Activated T-cell treated with anti-CD3 and anti-CD28 coated beads, Interleukin-2, amount 50 U/mL, for 24 hours (primary cell): ENCODE measurements around the gene CASD1.
A peak's percentile ranks its signal among the peaks of the same experiment; 100 is the strongest.

ENCODE experiments used
- DNase-seq: peaks from one replicate; pipeline ENCODE4 v3.0.0-alpha.2; 2020
- H3K27ac Mint-ChIP-seq: 2 replicates; pipeline ENCODE4 v1.8.0; 2020; ENCODE audit warnings: mild to moderate bottlenecking, mixed read lengths
- H3K27me3 Mint-ChIP-seq: 2 replicates; pipeline ENCODE4 v1.8.0; 2020; ENCODE audit warnings: mixed read lengths
- H3K36me3 Mint-ChIP-seq: 2 replicates; pipeline ENCODE4 v1.8.0; 2020; ENCODE audit warnings: low read depth, mixed read lengths
- H3K4me1 Mint-ChIP-seq: 2 replicates; pipeline ENCODE4 v1.8.0; 2020; ENCODE audit warnings: low read depth, mixed read lengths
- H3K4me3 Mint-ChIP-seq: 2 replicates; pipeline ENCODE4 v1.8.0; 2020; ENCODE audit warnings: mild to moderate bottlenecking, moderate library complexity, mixed read lengths
- H3K9me3 Mint-ChIP-seq: 2 replicates; pipeline ENCODE4 v1.8.0; 2020; ENCODE audit warnings: mixed read lengths

Gene CASD1

GRCh38 chr7:94507462-94507861 lies 2.1 kb upstream of the CASD1 start:
- H3K9me3 Mint-ChIP-seq = no peaks in the 10 kb centered on the region
- peaks cover 29% of the 10 kb centered on the region for H3K4me1 Mint-ChIP-seq
- no peaks in the 10 kb centered on the region for H3K27me3 Mint-ChIP-seq
- peaks cover 14% of the 10 kb centered on the region for H3K36me3 Mint-ChIP-seq
- H3K27ac Mint-ChIP-seq = no peak overlapping the region
- no peak overlapping the region for H3K4me3 Mint-ChIP-seq
- no peak for DNase-seq

GRCh38 chr7:94507962-94508361 lies 1.6 kb upstream of the CASD1 start:
- Mint-ChIP-seq H3K4me3 (no peak overlapping the region), H3K36me3 (peaks cover 18% of the 10 kb centered on the region), H3K9me3 (no peaks in the 10 kb centered on the region), H3K27me3 (no peaks in the 10 kb centered on the region), H3K4me1 (peaks cover 34% of the 10 kb centered on the region), H3K27ac (no peak overlapping the region)
- no peak for DNase-seq

- DNase-seq = peak; percentile 81
- Mint-ChIP-seq H3K4me3 (peak overlapping the region; percentile 86), H3K9me3 (no peaks in the 10 kb centered on the region), H3K36me3 (peaks cover 21% of the 10 kb centered on the region), H3K27me3 (no peaks in the 10 kb centered on the region), H3K4me1 (peaks cover 48% of the 10 kb centered on the region), H3K27ac (peak overlapping the region; percentile 96)
Measured at GRCh38 chr7:94509887-94510581, 425 bp downstream of the CASD1 start.

- Mint-ChIP-seq H3K4me3 (peak overlapping the region; percentile 86), H3K9me3 (no peaks in the 10 kb centered on the region), H3K27ac (peak overlapping the region; percentile 92), H3K4me1 (peaks cover 54% of the 10 kb centered on the region), H3K36me3 (peaks cover 23% of the 10 kb centered on the region), H3K27me3 (no peaks in the 10 kb centered on the region)
- DNase-seq = peak; percentile 71
Measured at GRCh38 chr7:94510582-94511496, 1.2 kb downstream of the CASD1 start.

DNA sequence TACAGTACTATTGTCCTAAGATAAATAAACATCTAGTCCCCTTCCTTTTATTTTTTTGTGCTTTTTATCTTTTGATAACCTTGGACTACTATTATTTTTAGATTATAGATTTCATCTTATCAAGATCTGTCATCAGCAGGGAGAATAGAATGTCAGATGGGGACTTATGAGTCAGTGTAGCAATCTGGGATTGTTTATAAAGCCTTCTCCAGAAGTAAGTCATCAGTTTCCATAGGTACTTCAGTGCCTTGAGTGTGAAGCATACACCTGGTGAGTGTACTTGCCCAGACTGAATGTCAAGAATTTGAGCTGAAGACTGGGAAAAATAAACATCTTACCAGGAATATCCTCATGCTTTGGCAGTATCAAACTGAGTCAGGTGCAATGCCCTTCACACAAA lies 2.1 kb downstream of the CASD1 start:
- no peak for DNase-seq
- H3K36me3 Mint-ChIP-seq = peaks cover 23% of the 10 kb centered on the region
- no peaks in the 10 kb centered on the region for H3K27me3 Mint-ChIP-seq
- peak overlapping the region; percentile 86 for H3K4me3 Mint-ChIP-seq
- H3K27ac Mint-ChIP-seq = peak overlapping the region; percentile 92
- peaks cover 59% of the 10 kb centered on the region for H3K4me1 Mint-ChIP-seq
- no peaks in the 10 kb centered on the region for H3K9me3 Mint-ChIP-seq

DNA sequence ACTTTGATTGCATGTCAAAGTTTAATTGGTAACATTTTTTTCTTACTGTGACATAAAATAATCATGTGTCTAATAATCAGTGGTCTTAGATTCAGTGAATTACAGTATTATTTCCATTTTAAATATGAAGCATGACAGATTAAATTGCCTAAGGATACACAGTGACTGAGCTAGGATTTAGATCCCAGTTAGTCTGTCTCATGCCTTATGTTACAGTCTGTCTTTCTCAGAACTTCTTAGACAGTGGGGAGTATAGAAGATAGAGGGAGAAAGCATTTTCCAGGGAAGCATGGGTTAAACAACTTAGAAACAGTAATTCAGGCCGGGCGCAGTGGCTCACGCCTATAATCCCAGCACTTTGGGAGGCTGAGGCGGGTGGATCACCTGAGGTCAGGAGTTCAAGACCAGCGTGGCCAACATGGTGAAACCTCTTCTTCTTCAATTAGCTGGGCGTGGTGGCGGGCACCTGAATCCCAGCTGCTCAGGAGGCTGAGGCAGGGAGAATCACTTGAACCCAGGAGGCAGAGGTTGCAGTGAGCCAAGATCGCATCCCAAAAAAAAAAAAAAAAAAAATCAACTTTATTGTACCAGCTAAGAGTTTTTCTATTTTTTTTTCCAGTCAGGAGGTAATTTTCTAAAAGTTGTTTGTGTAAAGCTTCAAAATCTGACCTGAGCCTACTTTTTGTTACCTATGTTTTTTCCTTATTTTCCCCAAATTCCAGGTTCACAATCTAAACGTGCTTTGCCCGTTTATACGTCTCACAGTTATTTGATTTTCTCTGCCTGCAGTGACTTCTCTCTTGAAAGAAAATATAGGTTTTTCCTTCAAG lies 3.3 kb downstream of the CASD1 start:
- H3K4me1 Mint-ChIP-seq = peaks cover 59% of the 10 kb centered on the region
- H3K36me3 Mint-ChIP-seq = peaks cover 32% of the 10 kb centered on the region
- H3K27me3 Mint-ChIP-seq = no peaks in the 10 kb centered on the region
- H3K27ac Mint-ChIP-seq = no peak overlapping the region
- no peaks in the 10 kb centered on the region for H3K9me3 Mint-ChIP-seq
- no peak overlapping the region for H3K4me3 Mint-ChIP-seq
- DNase-seq = no peak

GRCh38 chr7:94513565-94513860 lies 3.9 kb downstream of the CASD1 start:
- Mint-ChIP-seq H3K27ac (no peak overlapping the region), H3K4me1 (peaks cover 56% of the 10 kb centered on the region), H3K9me3 (no peaks in the 10 kb centered on the region), H3K4me3 (no peak overlapping the region), H3K36me3 (peaks cover 36% of the 10 kb centered on the region), H3K27me3 (no peaks in the 10 kb centered on the region)
- DNase-seq = no peak

DNA sequence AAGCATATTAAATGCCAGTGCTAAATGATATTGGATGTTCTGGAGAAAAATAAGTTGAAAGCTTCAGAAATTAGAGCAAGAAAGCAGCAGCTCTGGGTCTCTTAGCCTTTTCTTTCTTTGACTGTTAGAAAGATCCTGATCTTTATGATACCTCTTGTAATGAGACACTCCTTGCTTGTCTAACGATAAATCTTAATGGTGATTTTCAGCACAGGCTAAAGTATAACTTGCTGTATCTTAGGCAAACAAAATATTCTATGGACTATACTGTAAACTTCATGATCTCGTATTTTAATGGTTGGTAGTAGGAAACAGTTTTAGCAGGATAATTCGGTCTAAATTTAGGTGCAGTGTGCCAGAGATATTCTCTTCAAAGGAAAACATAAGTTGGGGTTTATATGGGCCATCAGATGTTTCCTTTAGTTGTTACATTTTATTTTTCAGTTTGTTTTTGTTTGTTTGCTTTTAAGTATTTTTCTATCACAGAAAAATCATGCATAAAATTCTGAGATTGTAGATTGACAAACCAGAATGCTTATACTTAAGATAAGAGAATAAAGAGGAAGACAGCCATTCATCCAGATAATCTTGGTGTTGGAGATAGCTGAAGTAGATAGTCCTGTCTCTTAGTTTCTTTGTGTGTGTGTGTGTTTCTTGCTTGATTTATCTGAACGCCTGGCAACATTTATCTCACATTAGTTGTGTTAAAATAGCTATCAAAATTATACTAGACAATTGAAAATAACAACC lies 4.7 kb downstream of the CASD1 start:
- Mint-ChIP-seq H3K27me3 (no peaks in the 10 kb centered on the region), H3K36me3 (peaks cover 38% of the 10 kb centered on the region), H3K4me3 (no peak overlapping the region), H3K9me3 (no peaks in the 10 kb centered on the region), H3K4me1 (peaks cover 50% of the 10 kb centered on the region), H3K27ac (peak overlapping the region; percentile 50)
- DNase-seq = no peak

DNA sequence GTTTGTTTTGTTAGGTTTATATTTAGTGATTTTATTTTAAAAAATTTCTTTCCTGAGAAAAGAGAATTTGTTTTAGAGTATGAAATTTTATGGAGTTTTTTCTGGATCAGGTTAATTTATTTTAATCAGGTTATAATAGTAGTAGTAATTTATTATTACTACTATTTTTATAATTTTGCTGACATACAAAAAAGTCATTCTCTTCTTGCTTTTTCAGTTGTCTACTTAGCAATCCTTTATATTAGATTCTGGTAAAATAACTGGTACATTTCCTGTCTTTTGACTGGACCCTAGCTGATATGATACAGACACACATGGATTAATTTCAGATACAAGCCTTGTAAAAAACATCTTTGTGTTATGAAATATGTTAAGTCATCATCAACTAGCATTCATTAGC lies 5.3 kb downstream of the CASD1 start:
- H3K36me3 Mint-ChIP-seq = peaks cover 42% of the 10 kb centered on the region

DNA sequence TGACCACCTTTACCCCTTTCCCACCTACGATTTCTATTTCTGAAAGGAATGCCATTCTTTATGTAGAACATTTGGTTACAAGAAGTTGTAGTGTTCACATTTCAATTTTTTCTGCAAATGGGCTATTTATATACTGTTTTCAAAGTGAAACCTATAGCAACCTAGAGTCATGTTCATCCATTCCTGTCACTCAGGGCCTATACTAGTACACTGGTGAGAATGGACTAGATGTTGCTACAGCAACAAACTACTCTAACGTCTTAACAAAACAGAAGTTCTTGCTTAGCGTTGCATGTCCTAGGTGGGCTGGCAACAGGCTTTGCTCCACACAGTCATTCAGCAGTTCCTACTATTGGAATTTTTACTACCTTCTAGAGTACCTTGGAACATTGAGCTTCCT lies 16.3 kb downstream of the CASD1 start:
- no peak for DNase-seq
- H3K4me1 Mint-ChIP-seq = no peaks in the 10 kb centered on the region
- H3K27me3 Mint-ChIP-seq = no peaks in the 10 kb centered on the region
- H3K4me3 Mint-ChIP-seq = no peak overlapping the region
- H3K36me3 Mint-ChIP-seq = peaks cover 59% of the 10 kb centered on the region
- H3K9me3 Mint-ChIP-seq = no peaks in the 10 kb centered on the region
- H3K27ac Mint-ChIP-seq = no peak overlapping the region

More for the DNA sequence above, 5.3 kb downstream of the CASD1 start:
- no peak overlapping the region for H3K4me3 Mint-ChIP-seq
- H3K27ac Mint-ChIP-seq = no peak overlapping the region
- no peaks in the 10 kb centered on the region for H3K27me3 Mint-ChIP-seq
- DNase-seq = no peak
- H3K9me3 Mint-ChIP-seq = no peaks in the 10 kb centered on the region
- H3K4me1 Mint-ChIP-seq = peaks cover 49% of the 10 kb centered on the region

GRCh38 chr7:94529516-94529915 lies 19.9 kb downstream of the CASD1 start:
- Mint-ChIP-seq H3K27me3 (no peaks in the 10 kb centered on the region), H3K4me1 (no peaks in the 10 kb centered on the region), H3K27ac (no peak overlapping the region), H3K4me3 (no peak overlapping the region), H3K36me3 (peaks cover 47% of the 10 kb centered on the region), H3K9me3 (no peaks in the 10 kb centered on the region)
- no peak for DNase-seq

- DNase-seq = no peak
- H3K27ac Mint-ChIP-seq = no peak overlapping the region
- H3K9me3 Mint-ChIP-seq = no peaks in the 10 kb centered on the region
- H3K4me1 Mint-ChIP-seq = no peaks in the 10 kb centered on the region
- H3K27me3 Mint-ChIP-seq = no peaks in the 10 kb centered on the region
- no peak overlapping the region for H3K4me3 Mint-ChIP-seq
- peaks cover 50% of the 10 kb centered on the region for H3K36me3 Mint-ChIP-seq
Measured at GRCh38 chr7:94530109-94530508, 20.5 kb downstream of the CASD1 start.

GRCh38 chr7:94532676-94533075 lies 23.1 kb downstream of the CASD1 start:
- no peak overlapping the region for H3K4me3 Mint-ChIP-seq
- H3K36me3 Mint-ChIP-seq = peaks cover 56% of the 10 kb centered on the region

GRCh38 chr7:94540428-94540827 lies 30.8 kb downstream of the CASD1 start:
- DNase-seq = no peak
- Mint-ChIP-seq H3K27ac (no peak overlapping the region), H3K36me3 (peaks cover 55% of the 10 kb centered on the region), H3K9me3 (no peaks in the 10 kb centered on the region), H3K27me3 (no peaks in the 10 kb centered on the region), H3K4me3 (no peak overlapping the region), H3K4me1 (no peaks in the 10 kb centered on the region)

More at GRCh38 chr7:94532676-94533075, 23.1 kb downstream of the CASD1 start:
- DNase-seq = no peak
- H3K4me1 Mint-ChIP-seq = no peaks in the 10 kb centered on the region
- no peak overlapping the region for H3K27ac Mint-ChIP-seq
- no peaks in the 10 kb centered on the region for H3K9me3 Mint-ChIP-seq
- no peaks in the 10 kb centered on the region for H3K27me3 Mint-ChIP-seq
